GM18951 (cell line): ENCODE measurements around the gene MACROD2.

Experiments used
- POLR2A ChIP-seq: IDR thresholded peaks from 4 replicates; pipeline ENCODE4 v1.6.1; 2011; ENCODE audit warnings: mild to moderate bottlenecking; ENCODE audit not compliant: insufficient read length, insufficient read depth; ENCODE audit errors: extremely low read depth
- in situ Hi-C: fragments of 300-500 bp; cut with MboI; formaldehyde crosslinking; loops from one replicate; pipeline ENCODE4 v1.12.0; 2022; ENCODE audit warnings: low sequenced_read_pairs, mixed read lengths, inconsistent platforms; ENCODE audit not compliant: unreplicated experiment

MACROD2 gene

GRCh38 chr20:14716351-14716801 is 721.1 kb downstream of the MACROD2 start:
- TF ChIP-seq POLR2A, result no peak
- in situ Hi-C loops, result no loop called here

- in situ Hi-C loops, result no loop called here
- no peak for TF ChIP-seq POLR2A
Measured at GRCh38 chr20:14717134-14717999, 722.1 kb downstream of the MACROD2 start.

GRCh38 chr20:14720251-14720650 is 724.9 kb downstream of the MACROD2 start:
- in situ Hi-C loops, result no loop called here

GRCh38 chr20:14721926-14722452 is 726.7 kb downstream of the MACROD2 start:
- in situ Hi-C loops, result no loop called here
- no peak for TF ChIP-seq POLR2A

More at GRCh38 chr20:14720251-14720650, 724.9 kb downstream of the MACROD2 start:
- TF ChIP-seq POLR2A, result no peak

GRCh38 chr20:14723614-14724013 is 728.3 kb downstream of the MACROD2 start:
- TF ChIP-seq POLR2A, result no peak
- in situ Hi-C loops, result no loop called here

GRCh38 chr20:14724036-14724435 is 728.7 kb downstream of the MACROD2 start:
- no peak for TF ChIP-seq POLR2A
- in situ Hi-C loops, result no loop called here

- in situ Hi-C loops, result no loop called here
- TF ChIP-seq POLR2A, result no peak
Measured at GRCh38 chr20:14724468-14724867, 729.2 kb downstream of the MACROD2 start.

GRCh38 chr20:14726591-14726990 is 731.3 kb downstream of the MACROD2 start:
- in situ Hi-C loops, result no loop called here
- TF ChIP-seq POLR2A, result no peak

GRCh38 chr20:14727485-14728150 is 732.3 kb downstream of the MACROD2 start:
- in situ Hi-C loops, result no loop called here
- TF ChIP-seq POLR2A, result no peak

GRCh38 chr20:14729390-14729789 is 734.1 kb downstream of the MACROD2 start:
- TF ChIP-seq POLR2A, result no peak
- in situ Hi-C loops, result no loop called here

- in situ Hi-C loops, result no loop called here
- no peak for TF ChIP-seq POLR2A
Measured at GRCh38 chr20:14732343-14732742, 737.0 kb downstream of the MACROD2 start.

GRCh38 chr20:14732996-14733395 is 737.7 kb downstream of the MACROD2 start:
- in situ Hi-C loops, result no loop called here
- no peak for TF ChIP-seq POLR2A

GRCh38 chr20:14740380-14740779 is 745.1 kb downstream of the MACROD2 start:
- in situ Hi-C loops, result no loop called here

More at GRCh38 chr20:14740380-14740779, 745.1 kb downstream of the MACROD2 start:
- TF ChIP-seq POLR2A, result no peak
